Ovary (tissue), 3 donors: Measurements from ENCODE around the gene DGKD.

Experiments
- CTCF ChIP-seq, 3 donors: fragments of 450-650 bp in 2 of 3; fragments of 200-600 bp in 1 of 3; IDR thresholded peaks; one replicate each; pipeline versions ENCODE4 v1.5.1 to v1.8.0; 2016 to 2022; ENCODE audit warnings: antibody characterized with exemption in 3 of 3, mild to moderate bottlenecking in 1 of 3
- EP300 ChIP-seq: sonication (generic); formaldehyde crosslinking; IDR thresholded peaks from one replicate; pipeline ENCODE4 v1.6.1; 2017; ENCODE audit warnings: antibody characterized with exemption
- POLR2A ChIP-seq: fragments of 450-650 bp; IDR thresholded peaks from one replicate; pipeline ENCODE4 v1.6.1; 2017; ENCODE audit warnings: antibody characterized with exemption, mild to moderate bottlenecking, moderate library complexity
- donor health status: DM: no; HTN: no; CAD: no.

DNA sequence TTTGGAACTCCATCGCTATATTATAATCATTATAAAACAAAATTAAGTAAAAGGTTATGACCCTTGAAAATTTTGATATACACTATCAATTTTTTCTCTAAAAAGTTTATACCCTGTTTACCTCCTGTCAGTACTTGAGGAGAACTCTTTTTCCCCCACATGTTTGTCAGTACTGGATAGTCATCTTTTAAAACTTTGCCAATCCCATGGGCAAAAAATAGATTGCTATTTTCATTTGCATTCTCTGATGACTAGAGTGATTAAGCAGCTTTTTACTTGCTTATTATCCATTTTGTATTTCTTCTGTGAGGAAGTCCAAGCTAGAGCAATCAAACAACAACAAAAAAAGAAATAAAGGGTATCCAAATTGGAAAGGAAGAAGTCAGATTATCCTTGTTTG lies 76.4 kb downstream of the DGKD start:
- TF ChIP-seq POLR2A (no peak), CTCF (IDR thresholded peaks at IDR 0.05) (no peak), EP300 (no peak)
